ENCODE data around the gene VWA8.

Gene VWA8

DNA sequence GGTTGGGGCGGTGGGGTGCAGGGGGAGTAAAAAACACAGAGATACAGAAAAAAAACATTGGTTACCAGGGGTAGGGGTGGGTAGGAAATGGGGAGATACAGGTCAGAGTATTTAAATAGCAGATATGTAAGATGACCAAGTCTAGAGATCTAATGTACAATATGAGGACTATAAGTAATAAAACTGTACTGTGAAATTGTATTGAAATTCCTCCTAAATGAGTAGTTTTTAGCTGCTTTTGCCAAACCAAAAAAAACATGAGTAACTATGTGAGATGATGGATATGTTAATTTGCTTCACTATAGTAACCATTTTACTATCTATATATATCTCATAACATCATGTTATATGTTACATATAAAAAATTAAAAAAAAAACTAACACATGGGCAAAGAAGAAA is 29.6 kb downstream of the VWA8 start:
- no peak overlapping the region for H3K4me2 ChIP-seq (ENCODE audit: low read length)
- no peaks in the 10 kb centered on the region for H4K20me1 ChIP-seq (ENCODE audit: control insufficient read depth, insufficient read depth, low read depth, low read length)
- TF ChIP-seq, protein P1, sequence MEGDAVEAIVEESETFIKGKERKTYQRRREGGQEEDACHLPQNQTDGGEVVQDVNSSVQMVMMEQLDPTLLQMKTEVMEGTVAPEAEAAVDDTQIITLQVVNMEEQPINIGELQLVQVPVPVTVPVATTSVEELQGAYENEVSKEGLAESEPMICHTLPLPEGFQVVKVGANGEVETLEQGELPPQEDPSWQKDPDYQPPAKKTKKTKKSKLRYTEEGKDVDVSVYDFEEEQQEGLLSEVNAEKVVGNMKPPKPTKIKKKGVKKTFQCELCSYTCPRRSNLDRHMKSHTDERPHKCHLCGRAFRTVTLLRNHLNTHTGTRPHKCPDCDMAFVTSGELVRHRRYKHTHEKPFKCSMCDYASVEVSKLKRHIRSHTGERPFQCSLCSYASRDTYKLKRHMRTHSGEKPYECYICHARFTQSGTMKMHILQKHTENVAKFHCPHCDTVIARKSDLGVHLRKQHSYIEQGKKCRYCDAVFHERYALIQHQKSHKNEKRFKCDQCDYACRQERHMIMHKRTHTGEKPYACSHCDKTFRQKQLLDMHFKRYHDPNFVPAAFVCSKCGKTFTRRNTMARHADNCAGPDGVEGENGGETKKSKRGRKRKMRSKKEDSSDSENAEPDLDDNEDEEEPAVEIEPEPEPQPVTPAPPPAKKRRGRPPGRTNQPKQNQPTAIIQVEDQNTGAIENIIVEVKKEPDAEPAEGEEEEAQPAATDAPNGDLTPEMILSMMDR (IDR thresholded peaks at IDR 0.05; ENCODE audit: low read depth, low read length, poor library complexity, severe bottlenecking), result no peak
- no peak for TF ChIP-seq EZH2phosphoT487 (IDR thresholded peaks at IDR 0.05; ENCODE audit: borderline replicate concordance, low read length)
- no peaks in the 10 kb centered on the region for H3F3A ChIP-seq (ENCODE audit: control insufficient read depth, insufficient read depth)
- H3K9me3 ChIP-seq (ENCODE audit: control insufficient read depth, insufficient read depth, low read length), result no peaks in the 10 kb centered on the region
- H3K27ac ChIP-seq (ENCODE audit: low read depth, low read length), result no peak overlapping the region
- no peak overlapping the region for H3K4me3 ChIP-seq (ENCODE audit: low read length)
- H3K4me1 ChIP-seq (ENCODE audit: control insufficient read depth, low read length), result no peaks in the 10 kb centered on the region
- H3K79me2 ChIP-seq (ENCODE audit: control insufficient read depth, low read length), result peaks cover 7% of the 10 kb centered on the region; the same call in 1 of the 2 replicates
- H3K36me3 ChIP-seq (ENCODE audit: control insufficient read depth, low read length), result 0 out of 2 replicates have a peak, but pooled peaks cover 3% of the 10 kb centered on the region
- no peaks in the 10 kb centered on the region for H3K27me3 ChIP-seq (ENCODE audit: control insufficient read depth, low read length)
- no peaks in the 10 kb centered on the region for H3K9me2 ChIP-seq (replicated peaks; ENCODE audit: control insufficient read depth, low read length)

DNA sequence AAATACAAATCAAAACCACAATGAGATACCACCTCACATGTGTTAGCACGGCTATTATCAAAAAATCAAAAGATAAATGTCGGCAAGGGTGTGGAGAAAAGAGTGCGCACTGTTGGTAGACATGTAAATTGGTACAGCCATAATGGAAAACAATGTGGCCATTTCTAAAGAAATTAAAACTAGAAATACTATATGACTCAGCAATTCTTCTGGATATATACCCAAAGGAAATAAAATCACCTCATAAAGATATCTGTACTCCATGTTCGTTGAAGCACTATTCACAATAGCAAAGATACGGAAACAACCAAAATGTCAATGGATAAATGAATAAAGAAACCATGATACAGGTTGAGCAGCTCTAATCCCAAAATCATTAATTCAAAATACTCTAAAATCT is 30.8 kb downstream of the VWA8 start:
- peaks cover 5% of the 10 kb centered on the region; the same call in 1 of the 2 replicates for H3K36me3 ChIP-seq (ENCODE audit: control insufficient read depth, low read length)
- no peak overlapping the region for H3K4me2 ChIP-seq (ENCODE audit: low read length)
- no peaks in the 10 kb centered on the region for H3K9me2 ChIP-seq (replicated peaks; ENCODE audit: control insufficient read depth, low read length)
- H3K9me3 ChIP-seq (ENCODE audit: control insufficient read depth, insufficient read depth, low read length), result no peaks in the 10 kb centered on the region
- H3K27me3 ChIP-seq (ENCODE audit: control insufficient read depth, low read length), result no peaks in the 10 kb centered on the region
- H3F3A ChIP-seq (ENCODE audit: control insufficient read depth, insufficient read depth), result no peaks in the 10 kb centered on the region
- H3K27ac ChIP-seq (ENCODE audit: low read depth, low read length), result no peak overlapping the region
- peaks cover 7% of the 10 kb centered on the region for H3K79me2 ChIP-seq (ENCODE audit: control insufficient read depth, low read length)
- no peaks in the 10 kb centered on the region for H3K4me1 ChIP-seq (ENCODE audit: control insufficient read depth, low read length)
- TF ChIP-seq, protein P1 (IDR thresholded peaks at IDR 0.05; ENCODE audit: low read depth, low read length, poor library complexity, severe bottlenecking), result no peak
- TF ChIP-seq EZH2phosphoT487 (IDR thresholded peaks at IDR 0.05; ENCODE audit: borderline replicate concordance, low read length), result no peak
- no peak overlapping the region for H3K4me3 ChIP-seq (ENCODE audit: low read length)
- no peaks in the 10 kb centered on the region for H4K20me1 ChIP-seq (ENCODE audit: control insufficient read depth, insufficient read depth, low read depth, low read length)

DNA sequence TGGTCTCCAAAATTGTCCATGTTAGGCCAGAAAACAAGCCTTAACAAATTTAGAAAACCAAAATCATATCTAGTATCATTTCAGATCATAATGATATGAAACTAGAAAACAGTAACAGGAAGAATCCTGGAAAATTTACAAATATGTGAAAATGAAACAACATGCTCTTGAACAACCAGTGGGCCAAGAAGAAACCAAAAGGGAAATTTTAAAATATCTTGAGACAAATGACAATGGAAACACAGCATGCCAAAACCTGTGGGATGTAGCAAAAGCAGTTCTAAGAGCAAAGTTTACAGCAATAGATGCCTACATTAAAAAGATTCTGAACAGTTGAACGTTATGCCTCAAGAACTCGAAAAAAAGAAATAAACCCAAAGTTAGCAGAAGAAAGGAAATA is 32.6 kb downstream of the VWA8 start:
- Histone ChIP-seq H3K36me3 (ENCODE audit: control insufficient read depth, low read length) (peaks cover 3% of the 10 kb centered on the region; the same call in 1 of the 2 replicates), H4K20me1 (ENCODE audit: control insufficient read depth, insufficient read depth, low read depth, low read length) (no peaks in the 10 kb centered on the region), H3K79me2 (ENCODE audit: control insufficient read depth, low read length) (peaks cover 12% of the 10 kb centered on the region), H3K27ac (ENCODE audit: low read depth, low read length) (no peak overlapping the region), H3F3A (ENCODE audit: control insufficient read depth, insufficient read depth) (no peaks in the 10 kb centered on the region), H3K4me2 (ENCODE audit: low read length) (no peak overlapping the region), H3K4me1 (ENCODE audit: control insufficient read depth, low read length) (no peaks in the 10 kb centered on the region), H3K4me3 (ENCODE audit: low read length) (no peak overlapping the region), H3K27me3 (ENCODE audit: control insufficient read depth, low read length) (no peaks in the 10 kb centered on the region), H3K9me2 (replicated peaks; ENCODE audit: control insufficient read depth, low read length) (no peaks in the 10 kb centered on the region), H3K9me3 (ENCODE audit: control insufficient read depth, insufficient read depth, low read length) (peaks cover 3% of the 10 kb centered on the region; the same call in 1 of the 2 replicates)
- TF ChIP-seq, protein P1 (IDR thresholded peaks at IDR 0.05; ENCODE audit: low read depth, low read length, poor library complexity, severe bottlenecking), result no peak
- no peak for TF ChIP-seq EZH2phosphoT487 (IDR thresholded peaks at IDR 0.05; ENCODE audit: borderline replicate concordance, low read length)
